GM23338 (cell line): ENCODE data around the gene SNX22. TPM values are rescaled to one million over a fixed set of nuclear protein-coding genes. Genes with fewer than 3 reads are reported as not detected.
A peak's percentile ranks its signal among the peaks of the same experiment; 100 is the strongest.

Experiments used
- ATAC-seq: fragments of 200-7000 bp; cut with Tn5 transposase; 3 replicates; pipeline ENCODE4 v1.9.1; 2020
- DNase-seq: peaks from one replicate; pipeline ENCODE4 v3.0.0-alpha.2; 2015; ENCODE audit warnings: low spot score
- H2AFZ ChIP-seq: fragments of 200-600 bp; sonication (generic); 2 replicates; pipeline ENCODE4 v1.8.0; 2016; ENCODE audit warnings: antibody characterized with exemption, mild to moderate bottlenecking, moderate library complexity
- H3F3A ChIP-seq: fragments of 200-600 bp; sonication (generic); replicated peaks from 2 replicates; pipeline ENCODE4 v1.8.0; 2017; ENCODE audit warnings: antibody characterized with exemption, mixed run types, low read depth
- H3K27ac ChIP-seq: fragments of 200-600 bp; sonication (generic); 2 replicates; pipeline ENCODE4 v1.6.1; 2016; ENCODE audit warnings: low read depth
- H3K27me3 ChIP-seq: fragments of 200-600 bp; sonication (generic); 2 replicates; pipeline ENCODE4 v1.8.0; 2016; ENCODE audit warnings: mild to moderate bottlenecking, mixed run types, moderate library complexity; ENCODE audit not compliant: insufficient read depth
- H3K36me3 ChIP-seq: fragments of 200-600 bp; sonication (generic); 2 replicates; pipeline ENCODE4 v1.8.0; 2016; ENCODE audit warnings: mild to moderate bottlenecking; ENCODE audit not compliant: insufficient read depth
- H3K4me1 ChIP-seq: fragments of 200-600 bp; sonication (generic); 2 replicates; pipeline ENCODE4 v1.8.0; 2016; ENCODE audit warnings: mild to moderate bottlenecking, moderate library complexity; ENCODE audit not compliant: insufficient read depth
- H3K4me2 ChIP-seq: fragments of 200-600 bp; sonication (generic); 2 replicates; pipeline ENCODE4 v1.7.1; 2017; ENCODE audit warnings: mixed run types
- H3K4me3 ChIP-seq: fragments of 200-600 bp; sonication (generic); 2 replicates; pipeline ENCODE4 v1.6.1; 2016; ENCODE audit warnings: mixed run types
- H3K79me2 ChIP-seq: fragments of 200-600 bp; sonication (generic); replicated peaks from 2 replicates; pipeline ENCODE4 v1.8.0; 2017; ENCODE audit warnings: mild to moderate bottlenecking; ENCODE audit not compliant: insufficient read depth
- H3K9me2 ChIP-seq: fragments of 200-600 bp; sonication (generic); 2 replicates; pipeline ENCODE4 v1.8.0; 2017; ENCODE audit not compliant: insufficient read depth
- H4K20me1 ChIP-seq: fragments of 200-600 bp; sonication (generic); replicated peaks from 2 replicates; pipeline ENCODE4 v1.8.0; 2017; ENCODE audit warnings: mild to moderate bottlenecking; ENCODE audit not compliant: insufficient read depth
- H3K27ac Mint-ChIP-seq: 2 replicates; pipeline ENCODE4 v1.8.0; 2020; ENCODE audit warnings: inconsistent platforms, mild to moderate bottlenecking, moderate library complexity, mixed read lengths
- H3K27me3 Mint-ChIP-seq: 3 replicates; pipeline ENCODE4 v1.8.0; 2022; ENCODE audit warnings: low read depth, mild to moderate bottlenecking, moderate library complexity, mixed read lengths, inconsistent platforms; ENCODE audit not compliant: insufficient read depth, poor library complexity
- H3K36me3 Mint-ChIP-seq: 3 replicates; pipeline ENCODE4 v1.8.0; 2021; ENCODE audit warnings: low read depth, mild to moderate bottlenecking, inconsistent platforms, moderate library complexity, mixed read lengths
- H3K4me1 Mint-ChIP-seq: 3 replicates; pipeline ENCODE4 v1.8.0; 2020; ENCODE audit warnings: mild to moderate bottlenecking, inconsistent platforms, mixed read lengths
- H3K4me3 Mint-ChIP-seq: 3 replicates; pipeline ENCODE4 v1.8.0; 2021; ENCODE audit warnings: moderate library complexity, mild to moderate bottlenecking, inconsistent platforms, mixed read lengths
- H3K9me3 Mint-ChIP-seq: 3 replicates; pipeline ENCODE4 v1.8.0; 2020; ENCODE audit warnings: moderate library complexity, mild to moderate bottlenecking, inconsistent platforms, mixed read lengths
- CREB1 ChIP-seq: fragments of 250-450 bp; sonication (Bioruptor Pico); IDR thresholded peaks from 2 replicates; pipeline ENCODE4 v1.5.0; 2020; ENCODE audit warnings: low read depth, mild to moderate bottlenecking, moderate library complexity
- NANOG ChIP-seq: IDR thresholded peaks from 2 replicates; pipeline ENCODE4 v1.6.1; 2016; ENCODE audit warnings: antibody characterized with exemption, borderline replicate concordance
- POLR2AphosphoS5 ChIP-seq: IDR thresholded peaks from 2 replicates; pipeline ENCODE4 v1.6.1; 2016; ENCODE audit warnings: antibody characterized with exemption, low read depth
- REST ChIP-seq: IDR thresholded peaks from one replicate; pipeline ENCODE4 v1.6.1; 2018; ENCODE audit warnings: antibody characterized with exemption; ENCODE audit not compliant: unreplicated experiment
- STAT1 ChIP-seq: IDR thresholded peaks from one replicate; pipeline ENCODE4 v1.6.1; 2016; ENCODE audit warnings: antibody characterized with exemption; ENCODE audit not compliant: unreplicated experiment
- ZNF462 ChIP-seq: fragments of 250-450 bp; sonication (Bioruptor Pico); IDR thresholded peaks from 2 replicates; pipeline ENCODE4 v1.5.0; 2020; ENCODE audit warnings: mild to moderate bottlenecking, moderate library complexity
- polyA plus RNA-seq: library from polyadenylated mRNA; unstranded; fragments of >200 nt; fragmentation: Nextera tagmentation; extraction: Ambion mirVana; gene quantifications from 2 replicates; pipeline ENCODE4 v1.2.1, GENCODE V29; 2016
- total RNA-seq: library from RNA; depleted of rRNA; stranded (reverse); fragments of >200 nt; shearing (Covaris generic); gene quantifications from 2 replicates; pipeline ENCODE4 v1.2.3, GENCODE V29; 2014
- TF ChIP-seq, protein P1 (sequence below): IDR thresholded peaks from 2 replicates; pipeline ENCODE4 v1.6.1; 2016; ENCODE audit warnings: antibody characterized with exemption
- TF ChIP-seq, protein P2 (sequence below), 2 experiments: fragments of 200-600 bp in 1 of 2; sonication (generic) in 1 of 2; conservative IDR thresholded peaks; 2 replicates each; pipeline versions ENCODE4 v1.5.1 to v1.6.1; 2016 to 2017; ENCODE audit warnings: antibody characterized with exemption in 2 of 2, low read depth in 2 of 2, mild to moderate bottlenecking in 2 of 2, moderate library complexity in 1 of 2

Gene SNX22
- total and polyA plus RNA-seq, 2 experiments from 2014 or later = 3.7 to 5.7 TPM

DNA sequence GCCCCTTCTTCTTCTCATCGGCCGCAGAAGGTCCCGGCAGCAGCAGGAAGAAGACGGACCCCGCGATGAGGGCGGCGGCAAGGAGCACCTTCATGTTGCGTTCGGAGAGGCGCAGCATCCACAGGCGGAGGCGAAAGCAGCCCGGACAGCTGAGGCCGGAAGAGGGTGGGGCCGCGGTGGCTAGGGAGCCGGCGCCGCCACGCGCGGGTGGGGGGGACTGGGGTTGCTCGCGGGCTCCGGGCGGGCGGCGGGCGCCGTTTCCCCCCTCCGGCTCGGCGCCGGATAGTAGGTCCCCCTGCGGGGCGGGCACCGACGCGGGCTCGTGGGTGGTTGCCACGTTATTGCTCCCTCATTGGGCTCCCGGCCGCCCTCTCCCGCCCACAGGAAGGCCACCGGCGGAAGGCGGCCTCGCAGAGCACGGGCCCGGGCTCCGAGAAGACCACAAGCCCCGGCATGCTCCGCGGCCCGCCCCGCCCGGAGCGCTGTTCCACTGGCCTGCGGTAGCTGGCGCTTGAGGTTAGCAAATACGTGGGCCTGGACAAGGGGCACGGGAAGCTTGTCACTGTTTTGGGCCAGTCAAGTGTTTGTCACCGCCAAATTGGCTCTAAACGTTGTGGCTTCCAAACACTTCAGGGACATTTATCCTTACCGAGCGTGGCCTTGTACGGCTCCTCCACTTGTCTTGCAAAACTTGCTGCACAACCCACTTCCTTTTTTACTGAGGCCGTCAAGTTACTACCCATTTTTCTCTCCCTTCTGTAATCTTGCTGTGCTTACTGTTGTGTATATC, 11.5 kb downstream of the SNX22 start, which contains the start of gene PPIB:
TSS of gene PPIB (minus strand) at position 154 of the 790 bp plus-strand sequence. CDS start at position 118, 36 bp downstream.
- DNase-seq (peak; percentile 97), ATAC-seq (peak; percentile 97)
- Mint-ChIP-seq H3K4me1 (peaks cover 24% of the 10 kb centered on the region), H3K36me3 (peaks cover 32% of the 10 kb centered on the region), H3K27ac (peak within 1 kb of the TSS; percentile 82), H3K27me3 (peaks cover 4% of the 10 kb centered on the region), H3K4me3 (peak within 1 kb of the TSS; percentile 89), H3K9me3 (no peaks in the 10 kb centered on the region)
- H2AFZ ChIP-seq = peak within 1 kb of the TSS; percentile 94
- peaks cover 8% of the 10 kb centered on the region for H4K20me1 ChIP-seq
- TF ChIP-seq STAT1 = no peak
- TF ChIP-seq, protein P1, sequence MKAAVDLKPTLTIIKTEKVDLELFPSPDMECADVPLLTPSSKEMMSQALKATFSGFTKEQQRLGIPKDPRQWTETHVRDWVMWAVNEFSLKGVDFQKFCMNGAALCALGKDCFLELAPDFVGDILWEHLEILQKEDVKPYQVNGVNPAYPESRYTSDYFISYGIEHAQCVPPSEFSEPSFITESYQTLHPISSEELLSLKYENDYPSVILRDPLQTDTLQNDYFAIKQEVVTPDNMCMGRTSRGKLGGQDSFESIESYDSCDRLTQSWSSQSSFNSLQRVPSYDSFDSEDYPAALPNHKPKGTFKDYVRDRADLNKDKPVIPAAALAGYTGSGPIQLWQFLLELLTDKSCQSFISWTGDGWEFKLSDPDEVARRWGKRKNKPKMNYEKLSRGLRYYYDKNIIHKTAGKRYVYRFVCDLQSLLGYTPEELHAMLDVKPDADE = peak; percentile 76
- TF ChIP-seq NANOG = no peak
- no peak for TF ChIP-seq ZNF462
- peak; percentile 82 for TF ChIP-seq CREB1 (CRISPR knock-in tag)
- TF ChIP-seq, protein P2, sequence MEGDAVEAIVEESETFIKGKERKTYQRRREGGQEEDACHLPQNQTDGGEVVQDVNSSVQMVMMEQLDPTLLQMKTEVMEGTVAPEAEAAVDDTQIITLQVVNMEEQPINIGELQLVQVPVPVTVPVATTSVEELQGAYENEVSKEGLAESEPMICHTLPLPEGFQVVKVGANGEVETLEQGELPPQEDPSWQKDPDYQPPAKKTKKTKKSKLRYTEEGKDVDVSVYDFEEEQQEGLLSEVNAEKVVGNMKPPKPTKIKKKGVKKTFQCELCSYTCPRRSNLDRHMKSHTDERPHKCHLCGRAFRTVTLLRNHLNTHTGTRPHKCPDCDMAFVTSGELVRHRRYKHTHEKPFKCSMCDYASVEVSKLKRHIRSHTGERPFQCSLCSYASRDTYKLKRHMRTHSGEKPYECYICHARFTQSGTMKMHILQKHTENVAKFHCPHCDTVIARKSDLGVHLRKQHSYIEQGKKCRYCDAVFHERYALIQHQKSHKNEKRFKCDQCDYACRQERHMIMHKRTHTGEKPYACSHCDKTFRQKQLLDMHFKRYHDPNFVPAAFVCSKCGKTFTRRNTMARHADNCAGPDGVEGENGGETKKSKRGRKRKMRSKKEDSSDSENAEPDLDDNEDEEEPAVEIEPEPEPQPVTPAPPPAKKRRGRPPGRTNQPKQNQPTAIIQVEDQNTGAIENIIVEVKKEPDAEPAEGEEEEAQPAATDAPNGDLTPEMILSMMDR (conservative IDR thresholded peaks at IDR 0.05; ENCODE audit: low read depth in 2 of 2) = peak; percentile 35 to 77; a peak in 3 of 4 replicates
- peak; percentile 80 for TF ChIP-seq POLR2AphosphoS5
- TF ChIP-seq REST = no peak
- peak within 1 kb of the TSS; percentile 96 for H3K4me2 ChIP-seq
- no peaks in the 10 kb centered on the region for H3K27me3 ChIP-seq
- peak within 1 kb of the TSS; percentile 81 for H3K27ac ChIP-seq
- peaks cover 23% of the 10 kb centered on the region for H3K36me3 ChIP-seq
- peaks cover 21% of the 10 kb centered on the region for H3K79me2 ChIP-seq
- peaks cover 25% of the 10 kb centered on the region for H3K4me1 ChIP-seq
- no peaks in the 10 kb centered on the region for H3K9me2 ChIP-seq
- peak within 1 kb of the TSS; percentile 68 for H3K4me3 ChIP-seq
- H3F3A ChIP-seq = peaks cover 18% of the 10 kb centered on the region; the same call in 1 of the 2 replicates
